Body of pancreas (tissue), 4 donors: ENCODE measurements around the gene IL22. TPM values are rescaled to one million over a fixed set of nuclear protein-coding genes. Genes with fewer than 3 reads are reported as not detected.
"Not testable (repeated sequence)": the region's sequence is repeated elsewhere in the genome, so short reads cannot be mapped to it uniquely, and the experiment has no call there.

Experiments
- ATAC-seq: fragments of 150-250 bp; one replicate; pipeline ENCODE4 v1.9.1; 2016
- DNase-seq, 4 donors: peaks; one replicate each; pipeline ENCODE4 v3.0.0-alpha.2; 2019
- H3K27ac ChIP-seq, 4 donors: fragments of 200-600 bp; sonication (generic); 1 replicate in 3 of 4; 2 replicates in 1 of 4; pipeline versions ENCODE4 v1.5.1 to v1.6.1; 2016 to 2019; ENCODE audit warnings: mild to moderate bottlenecking in 1 of 4, mixed read lengths in 1 of 4, moderate library complexity in 1 of 4
- H3K27me3 ChIP-seq, 2 donors: fragments of 200-600 bp; sonication (generic); one replicate each; pipeline ENCODE4 v1.6.0; 2016; ENCODE audit warnings: mild to moderate bottlenecking in 1 of 2
- H3K36me3 ChIP-seq, 2 donors: fragments of 200-600 bp; sonication (generic); replicated peaks in 1 of 2; 2 replicates each; pipeline ENCODE4 v1.5.1; 2016; ENCODE audit warnings: low read depth in 2 of 2; ENCODE audit not compliant: insufficient read depth in 1 of 2
- H3K4me1 ChIP-seq: fragments of 200-600 bp; sonication (generic); one replicate; pipeline ENCODE4 v1.6.0; 2016
- H3K4me3 ChIP-seq, 2 donors: fragments of 200-600 bp; sonication (generic); 1 replicate in 1 of 2; 2 replicates in 1 of 2; pipeline ENCODE4 v1.5.1; 2016 to 2019
- H3K9me3 ChIP-seq, 3 donors: fragments of 200-600 bp; sonication (generic); 1 replicate in 2 of 3; 2 replicates in 1 of 3; pipeline ENCODE4 v1.5.1; 2016
- CTCF ChIP-seq, 7 experiments: fragments of 450-650 bp in 4 of 7; fragments of 200-600 bp in 3 of 7; sonication (generic) in 3 of 7; IDR thresholded peaks; one replicate each; pipeline ENCODE4 v1.5.1; 2016 to 2019; ENCODE audit warnings: antibody characterized with exemption in 7 of 7
- POLR2A ChIP-seq, 3 donors: fragments of 450-650 bp; IDR thresholded peaks; one replicate each; pipeline ENCODE4 v1.6.1; 2016; ENCODE audit warnings: antibody characterized with exemption in 3 of 3, mild to moderate bottlenecking in 2 of 3
- WGBS, 2 donors: methylation state at CpG; one replicate each; pipeline ENCODE4 v1.1.5; 2017; 5-methylcytosine and 5-hydroxymethylcytosine counted together
- intact Hi-C: fragments of 100-400 bp; cut with DNase I; formaldehyde crosslinking; loops from one replicate; pipeline ENCODE4 v1.15.1; 2023
- total RNA-seq, 2 donors: library from RNA; depleted of rRNA; stranded (reverse); fragments of >200 nt; gene quantifications; one replicate each; pipeline ENCODE4 v1.1.0, GENCODE V29; 2016

Gene IL22
- total RNA-seq, 2 donors from 2014 or later: not detected

- Histone ChIP-seq H3K9me3 (no peaks in the 10 kb centered on the region), H3K36me3 (no peaks in the 10 kb centered on the region), H3K4me1 (no peaks in the 10 kb centered on the region), H3K27me3 (no peaks in the 10 kb centered on the region), H3K27ac (no peak overlapping the region), H3K4me3 (no peak overlapping the region)
- WGBS, 2 donors: 63 to 70% methylated on average over 2 of the region's 2 CpGs
- no peak for ATAC-seq
- TF ChIP-seq CTCF (IDR thresholded peaks at IDR 0.05): no peak
- no peak for TF ChIP-seq POLR2A (IDR thresholded peaks at IDR 0.05)
- intact Hi-C loops: no loop called here
- no peak for DNase-seq
Measured at GRCh38 chr12:68210875-68211274, 42.5 kb downstream of the IL22 start.

- H3K27ac ChIP-seq, H3K9me3 ChIP-seq, H3K4me1 ChIP-seq, DNase-seq, H3K36me3 ChIP-seq, H3K4me3 ChIP-seq, H3K27me3 ChIP-seq, ATAC-seq, intact Hi-C loops: not testable (repeated sequence)
- 67 to 71% methylated on average over 12 of the region's 12 CpGs for WGBS, 2 donors
Measured at GRCh38 chr12:68209048-68209728, 44.2 kb downstream of the IL22 start.

GRCh38 chr12:68207276-68207675 lies 46.1 kb downstream of the IL22 start:
- H3K36me3 ChIP-seq: no peaks in the 10 kb centered on the region
- H3K9me3 ChIP-seq: no peaks in the 10 kb centered on the region
- intact Hi-C loops: no loop called here
- no peaks in the 10 kb centered on the region for H3K27me3 ChIP-seq
- TF ChIP-seq POLR2A (IDR thresholded peaks at IDR 0.05) (no peak), CTCF (IDR thresholded peaks at IDR 0.05) (no peak)
- no peak for DNase-seq
- H3K4me3 ChIP-seq: no peak overlapping the region
- no peak for ATAC-seq
- H3K27ac ChIP-seq: no peak overlapping the region
- no peaks in the 10 kb centered on the region for H3K4me1 ChIP-seq

- no peaks in the 10 kb centered on the region for H3K4me1 ChIP-seq
- TF ChIP-seq POLR2A (IDR thresholded peaks at IDR 0.05) (no peak), CTCF (IDR thresholded peaks at IDR 0.05) (no peak)
- no peak overlapping the region for H3K4me3 ChIP-seq
- intact Hi-C loops: no loop called here
- H3K36me3 ChIP-seq: no peaks in the 10 kb centered on the region
- no peaks in the 10 kb centered on the region for H3K27me3 ChIP-seq
- no peak overlapping the region for H3K27ac ChIP-seq
- ATAC-seq (no peak), DNase-seq (no peak)
- 13 to 20% methylated on average over 1 of the region's 1 CpG for WGBS, 2 donors
- H3K9me3 ChIP-seq: no peaks in the 10 kb centered on the region
Measured at GRCh38 chr12:68206446-68206845, 47.0 kb downstream of the IL22 start.

GRCh38 chr12:68203460-68203875 lies 49.9 kb downstream of the IL22 start:
- Histone ChIP-seq H3K36me3 (no peaks in the 10 kb centered on the region), H3K9me3 (no peaks in the 10 kb centered on the region), H3K27me3 (no peaks in the 10 kb centered on the region), H3K4me3 (no peak overlapping the region), H3K4me1 (no peaks in the 10 kb centered on the region), H3K27ac (no peak overlapping the region)
- 26 to 30% methylated on average over 5 of the region's 5 CpGs for WGBS, 2 donors
- DNase-seq (no peak), ATAC-seq (no peak)
- intact Hi-C loops: no loop called here
- TF ChIP-seq CTCF (IDR thresholded peaks at IDR 0.05): no peak
- TF ChIP-seq POLR2A (IDR thresholded peaks at IDR 0.05): no peak
